T-cell (primary cell): Measurements from ENCODE around the gene MOB1A. TPM values are rescaled to one million over a fixed set of nuclear protein-coding genes. Genes with fewer than 3 reads are reported as not detected.

Experiments used
- ATAC-seq, 4 experiments: fragments of 200-7000 bp in 3 of 4; fragments of 150-1000 bp in 1 of 4; cut with Tn5 transposase; replicated peaks in 1 of 4; 1 replicate in 3 of 4; 2 replicates in 1 of 4; pipeline ENCODE4 v1.10.0; 2021; ENCODE audit warnings: moderate library complexity in 3 of 4, mild to moderate bottlenecking in 2 of 4, moderate number of reproducible peaks in 1 of 4
- CTCF ChIA-PET, 2 donors: fragments of 300-600 bp; sonication (Branson Sonifier 250); formaldehyde crosslinking; loops; one replicate each; lab custom pipeline; 2022; ENCODE audit warnings: antibody characterized with exemption in 2 of 2; lab: Charles Lee
- POLR2A ChIA-PET, 2 donors: fragments of 300-600 bp; sonication (Branson Sonifier 250); formaldehyde crosslinking; loops; one replicate each; lab custom pipeline; 2022; ENCODE audit warnings: antibody characterized with exemption in 2 of 2; lab: Charles Lee
- DNase-seq, 35 experiments: peaks; one replicate each; pipeline versions ENCODE4 v3.0.0 to v3.0.0-alpha.2; 2013 to 2023
- H3K27ac ChIP-seq: one replicate; pipeline ENCODE4 v1.5.1; 2013; ENCODE audit warnings: low read length
- H3K27me3 ChIP-seq, 2 experiments: replicated peaks in 1 of 2; 1 replicate in 1 of 2; 2 replicates in 1 of 2; pipeline versions ENCODE4 v1.6.1 to v1.7.0; 2013; ENCODE audit warnings: low read length in 1 of 2, mixed read lengths in 1 of 2; ENCODE audit not compliant: control insufficient read depth in 2 of 2, insufficient read depth in 2 of 2; ENCODE audit errors: extremely low read depth in 1 of 2
- H3K36me3 ChIP-seq, 2 donors: 1 replicate in 1 of 2; 2 replicates in 1 of 2; pipeline versions ENCODE4 v1.6.1 to v1.7.0; 2013; ENCODE audit warnings: low read length in 1 of 2; ENCODE audit not compliant: control insufficient read depth in 2 of 2, insufficient read depth in 1 of 2; ENCODE audit errors: extremely low read depth in 1 of 2
- H3K4me1 ChIP-seq, 2 experiments: 1 replicate in 1 of 2; 2 replicates in 1 of 2; pipeline versions ENCODE4 v1.6.1 to v1.7.0; 2013; ENCODE audit warnings: low read length in 2 of 2, mixed read lengths in 1 of 2; ENCODE audit not compliant: insufficient read depth in 2 of 2, control insufficient read depth in 1 of 2; ENCODE audit errors: extremely low read depth in 1 of 2
- H3K4me3 ChIP-seq, 2 donors: 1 replicate in 1 of 2; 2 replicates in 1 of 2; pipeline versions ENCODE4 v1.5.1 to v1.7.0; 2013; ENCODE audit warnings: mild to moderate bottlenecking in 2 of 2, low read length in 1 of 2, moderate library complexity in 1 of 2; ENCODE audit not compliant: control insufficient read depth in 1 of 2; ENCODE audit errors: extremely low read depth in 1 of 2
- H3K9me3 ChIP-seq: 2 replicates; pipeline ENCODE4 v1.7.0; 2013
- H3K27ac Mint-ChIP-seq, 2 donors: one replicate each; pipeline ENCODE4 v1.8.0; 2020 to 2021; ENCODE audit warnings: mild to moderate bottlenecking in 2 of 2, mixed read lengths in 2 of 2
- H3K27me3 Mint-ChIP-seq, 2 donors: one replicate each; pipeline ENCODE4 v1.8.0; 2021 to 2022; ENCODE audit warnings: mixed read lengths in 2 of 2
- H3K36me3 Mint-ChIP-seq: one replicate; pipeline ENCODE4 v1.8.0; 2021; ENCODE audit warnings: mixed read lengths
- H3K4me1 Mint-ChIP-seq, 3 donors: one replicate each; pipeline ENCODE4 v1.8.0; 2020 to 2022; ENCODE audit warnings: mixed read lengths in 3 of 3, mild to moderate bottlenecking in 1 of 3
- H3K4me3 Mint-ChIP-seq, 3 donors: one replicate each; pipeline ENCODE4 v1.8.0; 2020 to 2022; ENCODE audit warnings: mild to moderate bottlenecking in 3 of 3, mixed read lengths in 3 of 3, moderate library complexity in 3 of 3
- H3K9me3 Mint-ChIP-seq, 3 donors: one replicate each; pipeline ENCODE4 v1.8.0; 2020 to 2022; ENCODE audit warnings: mixed read lengths in 3 of 3
- WGBS: methylation state at CpG from one replicate; pipeline ENCODE4 v1.1.5; 2013; ENCODE audit warnings: missing lambda C conversion rate; ENCODE audit not compliant: insufficient coverage; 5-methylcytosine and 5-hydroxymethylcytosine counted together
- total RNA-seq, 35 experiments: library from RNA in 6 of 35; stranded (reverse) in 6 of 35; fragments of 120-200 nt in 1 of 35; gene quantifications; one replicate each; pipeline versions ENCODE4 v1.2.1 to v1.2.4 and lab custom pipeline; 2013 to 2026

MOB1A gene
- total RNA-seq, 5 donors from 2014 or later (not counting 1 experiment from before 2014, with no cell fraction given): 131 to 156 (median 138) TPM

GRCh38 chr2:74186038-74186437 is 7.4 kb upstream of the MOB1A start:
- Histone ChIP-seq H3K27ac (no peak overlapping the region), H3K4me3 (no peak overlapping the region), H3K9me3 (no peaks in the 10 kb centered on the region), H3K36me3 (no peaks in the 10 kb centered on the region), H3K4me1 (peaks cover 0 to 4% of the 10 kb centered on the region in 2 experiments), H3K27me3 (no peaks in the 10 kb centered on the region)
- Mint-ChIP-seq H3K4me3 (no peak overlapping the region), H3K36me3 (no peaks in the 10 kb centered on the region), H3K27ac (no peak overlapping the region), H3K27me3 (peaks cover 0 to 1% of the 10 kb centered on the region in 2 donors), H3K4me1 (peaks cover 0 to 8% (median 3%) of the 10 kb centered on the region in 3 donors), H3K9me3 (no peaks in the 10 kb centered on the region)
- 54% methylated on average over 8 of the region's 9 CpGs for WGBS
- CTCF ChIA-PET: no interaction called here
- DNase-seq (peak in 20 of 35 experiments; percentile 13 to 72 (median 25)), ATAC-seq (peak in 2 of 4 experiments; percentile 27 to 97)
- POLR2A ChIA-PET: interaction anchor here in 1 of 2 donors (0.6 kb wide), 1 partner anchor 166 kb away, joined by 9 read pairs; no protein-coding TSS in a partner anchor

DNA sequence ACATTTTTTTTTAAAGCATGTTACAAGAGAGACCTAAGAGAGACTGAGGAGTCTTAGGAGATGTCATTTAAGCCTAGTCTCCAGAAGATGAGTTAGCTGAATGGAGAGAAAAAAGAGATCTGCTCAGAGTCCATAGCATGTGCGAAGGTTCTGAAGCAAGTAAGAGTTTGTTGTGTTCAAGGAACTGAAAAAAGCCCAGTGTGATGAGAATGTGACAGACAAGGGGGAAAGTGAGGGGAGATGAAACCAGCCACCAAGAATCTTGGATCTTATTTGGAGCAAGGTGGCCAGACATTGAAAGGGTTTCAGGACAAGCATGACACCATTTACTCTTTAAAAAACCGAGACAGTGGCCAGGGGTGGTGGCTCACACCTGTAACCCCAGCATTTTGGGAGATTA is 5.2 kb upstream of the MOB1A start:
- Histone ChIP-seq H3K4me1 (peaks cover 0 to 11% of the 10 kb centered on the region in 2 experiments), H3K4me3 (no peak overlapping the region), H3K36me3 (no peaks in the 10 kb centered on the region), H3K27ac (no peak overlapping the region), H3K9me3 (no peaks in the 10 kb centered on the region), H3K27me3 (no peaks in the 10 kb centered on the region)
- H3K27ac Mint-ChIP-seq: no peak overlapping the region
- no peak overlapping the region for H3K4me3 Mint-ChIP-seq
- CTCF ChIA-PET: interaction anchor here in 1 of 2 donors (0.5 to 0.9 kb wide), 2 partner anchors 29 to 166 kb away, joined by 3 to 5 read pairs; no protein-coding TSS in a partner anchor
- ATAC-seq (no peak), DNase-seq (no peak)
- 94% methylated on average over 2 of the region's 2 CpGs for WGBS
- H3K36me3 Mint-ChIP-seq: no peaks in the 10 kb centered on the region
- POLR2A ChIA-PET: interaction anchor here in 1 of 2 donors (0.5 kb wide), 1 partner anchor 34 kb away, joined by 4 read pairs; no protein-coding TSS in a partner anchor
- H3K27me3 Mint-ChIP-seq: no peaks in the 10 kb centered on the region
- no peaks in the 10 kb centered on the region for H3K9me3 Mint-ChIP-seq
- peaks cover 6 to 12% (median 6%) of the 10 kb centered on the region in 3 donors for H3K4me1 Mint-ChIP-seq

GRCh38 chr2:74181739-74182138 is 3.1 kb upstream of the MOB1A start:
- ATAC-seq: no peak
- Mint-ChIP-seq H3K36me3 (peaks cover 2% of the 10 kb centered on the region), H3K4me3 (no peak overlapping the region), H3K27me3 (no peaks in the 10 kb centered on the region), H3K27ac (no peak overlapping the region), H3K9me3 (no peaks in the 10 kb centered on the region), H3K4me1 (peaks cover 13 to 18% (median 17%) of the 10 kb centered on the region in 3 donors)
- ChIA-PET POLR2A (interaction anchor here (0.5 to 0.6 kb wide), 3 partner anchors 10 to 292 kb away, joined by 3 to 4 read pairs (median 3); no protein-coding TSS in a partner anchor), CTCF (interaction anchor here in 1 of 2 donors (0.6 to 0.9 kb wide), 3 partner anchors 24 to 758 kb away, joined by 3 to 4 read pairs (median 3); no protein-coding TSS in a partner anchor)
- peaks cover 4 to 16% of the 10 kb centered on the region in 2 experiments for H3K4me1 ChIP-seq
- DNase-seq: peak in 3 of 35 experiments; percentile 10 to 55 (median 21)
- no peaks in the 10 kb centered on the region for H3K27me3 ChIP-seq
- no peaks in the 10 kb centered on the region for H3K9me3 ChIP-seq
- no peak overlapping the region for H3K27ac ChIP-seq
- H3K4me3 ChIP-seq: no peak overlapping the region
- H3K36me3 ChIP-seq: no peaks in the 10 kb centered on the region
- WGBS: 37% methylated on average over 5 of the region's 7 CpGs

DNA sequence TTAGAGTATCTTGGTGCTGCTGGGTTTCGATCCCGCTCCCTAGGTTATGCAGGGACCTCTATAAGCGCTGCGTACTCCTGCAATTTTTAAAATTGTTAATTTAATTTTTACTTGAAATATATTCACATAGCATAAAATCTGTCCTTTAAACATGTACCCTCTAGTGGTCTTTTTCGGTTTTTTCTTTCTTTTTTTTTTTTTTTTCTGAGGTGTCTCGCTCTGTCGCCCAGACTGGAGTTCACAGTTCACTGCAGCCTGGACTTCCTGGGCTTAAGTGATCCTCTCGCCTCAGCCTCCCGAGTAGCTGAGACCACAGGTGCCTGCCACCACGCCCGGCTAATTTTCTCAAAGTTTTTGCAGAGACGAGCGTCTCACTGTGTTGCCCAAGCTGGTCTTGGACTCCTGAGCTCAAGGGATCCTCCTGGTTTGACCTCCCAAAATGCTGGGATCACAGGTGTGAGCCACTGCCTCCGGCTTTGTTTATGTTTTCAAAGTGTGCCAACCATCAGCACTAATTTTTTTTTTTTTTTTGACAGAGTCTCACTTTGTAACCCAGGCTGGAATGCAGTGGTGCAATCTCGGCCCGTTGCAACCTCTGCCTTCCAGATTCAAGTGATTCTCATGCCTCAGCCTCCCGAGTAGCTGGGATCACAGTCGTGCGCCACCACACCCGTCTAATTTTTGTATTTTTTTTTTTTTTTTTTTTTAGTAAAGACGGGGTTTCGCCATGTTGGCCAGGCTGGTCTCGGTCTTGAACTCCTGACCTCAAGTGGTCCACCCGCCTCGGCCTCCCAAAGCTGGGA is 585 bp upstream of the MOB1A start:
- Mint-ChIP-seq H3K27ac (peak overlapping the region; percentile 87 to 95), H3K36me3 (peaks cover 3% of the 10 kb centered on the region), H3K4me3 (peak overlapping the region; percentile 85 to 89 (median 88)), H3K9me3 (no peaks in the 10 kb centered on the region), H3K27me3 (no peaks in the 10 kb centered on the region), H3K4me1 (peaks cover 32 to 42% (median 35%) of the 10 kb centered on the region in 3 donors)
- Histone ChIP-seq H3K9me3 (no peaks in the 10 kb centered on the region), H3K27me3 (no peaks in the 10 kb centered on the region), H3K4me3 (peak overlapping the region; percentile 76 to 89), H3K36me3 (peaks cover 0 to 3% of the 10 kb centered on the region in 2 donors), H3K27ac (peak overlapping the region; percentile 49), H3K4me1 (peaks cover 15 to 26% of the 10 kb centered on the region in 2 experiments)
- POLR2A ChIA-PET: interaction anchor here (0.6 to 1.4 kb wide), 14 partner anchors 10 to 879 kb away, joined by 3 to 8 read pairs (median 4); partner anchors contain the start of gene STAMBP (in 2 of the 2)
- CTCF ChIA-PET: interaction anchor here (0.7 to 2.6 kb wide), 24 partner anchors 12 to 774 kb away, joined by 3 to 27 read pairs (median 5); partner anchors contain the start of genes MTHFD2 (in 1 of the 2), STAMBP (in 1 of the 2) and TPRKB (in 1 of the 2)
- DNase-seq (peak in 2 of 35 experiments; percentile 1 to 9), ATAC-seq (peak in 2 of 4 experiments; percentile 7 to 39)
- 32% methylated on average over 11 of the region's 25 CpGs for WGBS

DNA sequence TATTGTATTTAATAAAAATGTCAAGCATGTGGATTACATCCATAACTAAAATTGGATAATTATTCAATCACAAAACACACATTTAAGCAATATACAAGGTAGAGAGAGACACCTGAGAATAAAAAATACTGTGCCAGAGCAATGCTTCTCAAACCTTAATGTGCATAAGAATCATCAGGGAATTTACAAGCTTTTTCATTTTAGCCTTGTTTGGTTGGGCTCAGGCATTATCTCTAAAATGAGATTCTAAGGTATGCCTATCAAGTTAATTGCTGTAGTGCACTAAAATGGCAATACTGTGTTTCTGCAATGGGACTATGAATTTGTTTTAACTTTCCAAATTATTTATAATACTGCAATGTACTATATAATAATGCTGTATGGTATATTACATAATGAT is 983 bp downstream of the MOB1A start:
- ATAC-seq (no peak), DNase-seq (no peak)
- peak overlapping the region; percentile 76 to 89 for H3K4me3 ChIP-seq
- H3K27me3 Mint-ChIP-seq: no peaks in the 10 kb centered on the region
- peak overlapping the region; percentile 88 for H3K27ac ChIP-seq
- peaks cover 15 to 33% of the 10 kb centered on the region in 2 experiments for H3K4me1 ChIP-seq
- H3K36me3 Mint-ChIP-seq: peaks cover 6% of the 10 kb centered on the region
- H3K27ac Mint-ChIP-seq: peak overlapping the region; percentile 87 to 95
- CTCF ChIA-PET: interaction anchor here in 1 of 2 donors (0.7 to 2.6 kb wide), 5 partner anchors 12 to 353 kb away, joined by 3 to 27 read pairs (median 11); partner anchors contain the start of gene MTHFD2
- peaks cover 0 to 3% of the 10 kb centered on the region in 2 donors for H3K36me3 ChIP-seq
- POLR2A ChIA-PET: interaction anchor here (0.6 to 1.4 kb wide), 6 partner anchors 19 to 349 kb away, joined by 3 to 5 read pairs (median 4); partner anchors contain the start of genes MTHFD2 (in 1 of the 2) and STAMBP (in 1 of the 2)
- H3K4me1 Mint-ChIP-seq: peaks cover 38 to 46% (median 41%) of the 10 kb centered on the region in 3 donors
- peak overlapping the region; percentile 85 to 89 (median 88) for H3K4me3 Mint-ChIP-seq
- H3K27me3 ChIP-seq: no peaks in the 10 kb centered on the region
- no peaks in the 10 kb centered on the region for H3K9me3 ChIP-seq
- no peaks in the 10 kb centered on the region for H3K9me3 Mint-ChIP-seq

- Histone ChIP-seq H3K4me1 (peaks cover 15 to 34% of the 10 kb centered on the region in 2 experiments), H3K27me3 (no peaks in the 10 kb centered on the region), H3K4me3 (no peak overlapping the region), H3K27ac (no peak overlapping the region), H3K36me3 (peaks cover 6 to 22% of the 10 kb centered on the region in 2 donors), H3K9me3 (no peaks in the 10 kb centered on the region)
- CTCF ChIA-PET: interaction anchor here (0.6 kb wide), 2 partner anchors 145 to 239 kb away, joined by 3 read pairs; no protein-coding TSS in a partner anchor
- Mint-ChIP-seq H3K27me3 (no peaks in the 10 kb centered on the region), H3K4me1 (peaks cover 46 to 56% (median 48%) of the 10 kb centered on the region in 3 donors), H3K27ac (peak overlapping the region in 1 of 2 donors; percentile 57), H3K4me3 (peak overlapping the region in 2 of 3 donors; percentile 48 to 85), H3K9me3 (no peaks in the 10 kb centered on the region), H3K36me3 (peaks cover 15% of the 10 kb centered on the region)
- ATAC-seq (no peak), DNase-seq (no peak)
- no CpG with 5 or more reads among the region's 1 CpG for WGBS
- POLR2A ChIA-PET: interaction anchor here in 1 of 2 donors (0.5 kb wide), 2 partner anchors 150 to 245 kb away, joined by 3 to 6 read pairs; no protein-coding TSS in a partner anchor
Observed at GRCh38 chr2:74174909-74175308, 3.8 kb downstream of the MOB1A start.
